ENCODE results near the gene PCSK7. TPM values are rescaled to one million over a fixed set of nuclear protein-coding genes. Genes with fewer than 3 reads are reported as not detected.
"Not testable (repeated sequence)": the region's sequence is repeated elsewhere in the genome, so short reads cannot be mapped to it uniquely, and the experiment has no call there.

The PCSK7 gene
- total RNA-seq, 6 donors from 2014 or later = 45.0 to 138 (median 63.8) TPM

GRCh38 chr11:117186431-117186761 lies 45.5 kb downstream of the PCSK7 start:
- Histone ChIP-seq H3K36me3 (peaks cover 0 to 76% (median 54%) of the 10 kb centered on the region in 4 donors), H3K4me1 (peaks cover 0 to 25% (median 8%) of the 10 kb centered on the region in 4 donors), H3K27ac (peak overlapping the region in 3 of 4 donors; percentile 32 to 72 (median 58)), H3K9me3 (no peaks in the 10 kb centered on the region), H3K4me3 (peak overlapping the region in 1 of 4 donors; percentile 16), H3K27me3 (no peaks in the 10 kb centered on the region)
- ATAC-seq (ENCODE audit: low FRiP score in 2 of 2) = no peak
- WGBS, 2 donors = 94 to 99% methylated on average over 4 of the region's 4 CpGs
- no peak for DNase-seq
- TF ChIP-seq, protein P1, sequence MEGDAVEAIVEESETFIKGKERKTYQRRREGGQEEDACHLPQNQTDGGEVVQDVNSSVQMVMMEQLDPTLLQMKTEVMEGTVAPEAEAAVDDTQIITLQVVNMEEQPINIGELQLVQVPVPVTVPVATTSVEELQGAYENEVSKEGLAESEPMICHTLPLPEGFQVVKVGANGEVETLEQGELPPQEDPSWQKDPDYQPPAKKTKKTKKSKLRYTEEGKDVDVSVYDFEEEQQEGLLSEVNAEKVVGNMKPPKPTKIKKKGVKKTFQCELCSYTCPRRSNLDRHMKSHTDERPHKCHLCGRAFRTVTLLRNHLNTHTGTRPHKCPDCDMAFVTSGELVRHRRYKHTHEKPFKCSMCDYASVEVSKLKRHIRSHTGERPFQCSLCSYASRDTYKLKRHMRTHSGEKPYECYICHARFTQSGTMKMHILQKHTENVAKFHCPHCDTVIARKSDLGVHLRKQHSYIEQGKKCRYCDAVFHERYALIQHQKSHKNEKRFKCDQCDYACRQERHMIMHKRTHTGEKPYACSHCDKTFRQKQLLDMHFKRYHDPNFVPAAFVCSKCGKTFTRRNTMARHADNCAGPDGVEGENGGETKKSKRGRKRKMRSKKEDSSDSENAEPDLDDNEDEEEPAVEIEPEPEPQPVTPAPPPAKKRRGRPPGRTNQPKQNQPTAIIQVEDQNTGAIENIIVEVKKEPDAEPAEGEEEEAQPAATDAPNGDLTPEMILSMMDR (IDR thresholded peaks at IDR 0.05) = no peak
- TF ChIP-seq POLR2A (IDR thresholded peaks at IDR 0.05) (no peak), POLR2AphosphoS5 (IDR thresholded peaks at IDR 0.05) (no peak), EP300 (IDR thresholded peaks at IDR 0.05) (no peak)

- DNase-seq = peak in 1 of 2 donors; percentile 19
- H3K4me3 ChIP-seq = peak overlapping the region in 1 of 4 donors; percentile 16
- peak in 1 of 2 donors; percentile 27 for ATAC-seq (ENCODE audit: low FRiP score in 2 of 2)
- peaks cover 0 to 71% (median 53%) of the 10 kb centered on the region in 4 donors for H3K36me3 ChIP-seq
- 67 to 79% methylated on average over 5 of the region's 5 CpGs for WGBS, 2 donors
- H3K27me3 ChIP-seq = no peaks in the 10 kb centered on the region
- peaks cover 2 to 30% (median 12%) of the 10 kb centered on the region in 4 donors for H3K4me1 ChIP-seq
- H3K27ac ChIP-seq = peak overlapping the region in 3 of 4 donors; percentile 32 to 72 (median 58)
- no peak for TF ChIP-seq POLR2AphosphoS5 (IDR thresholded peaks at IDR 0.05)
- TF ChIP-seq, protein P1 (IDR thresholded peaks at IDR 0.05) = no peak
- no peak for TF ChIP-seq EP300 (IDR thresholded peaks at IDR 0.05)
- TF ChIP-seq POLR2A (IDR thresholded peaks at IDR 0.05) = no peak
- no peaks in the 10 kb centered on the region for H3K9me3 ChIP-seq
Measured at GRCh38 chr11:117185736-117186430, 46.0 kb downstream of the PCSK7 start.

GRCh38 chr11:117183724-117184349 lies 48.0 kb downstream of the PCSK7 start:
- H3K36me3 ChIP-seq = peaks cover 0 to 50% (median 34%) of the 10 kb centered on the region in 4 donors

DNA sequence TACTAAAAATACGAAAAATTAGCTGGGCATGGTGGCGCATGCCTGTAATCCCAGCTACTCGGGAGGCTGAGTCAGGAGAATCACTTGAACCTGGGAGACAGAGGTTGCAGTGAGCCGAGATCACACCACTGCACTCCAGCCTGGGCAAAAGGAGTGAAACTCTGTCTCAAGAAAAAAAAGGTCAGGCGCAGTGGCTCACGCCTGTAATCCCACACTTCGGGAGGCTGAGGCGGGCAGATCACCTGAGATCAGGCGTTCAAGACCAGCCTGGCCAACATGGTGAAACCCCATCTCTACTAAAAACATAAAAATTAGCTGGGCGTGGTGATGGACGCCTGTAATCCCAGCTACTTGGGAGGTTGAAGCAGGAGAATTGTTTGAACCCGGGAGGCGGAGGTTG lies 48.7 kb downstream of the PCSK7 start:
- not testable (repeated sequence) for H3K9me3 ChIP-seq; H3K4me3 ChIP-seq; H3K27me3 ChIP-seq; H3K27ac ChIP-seq; ATAC-seq (ENCODE audit: low FRiP score in 2 of 2)
- 88 to 93% methylated on average over 13 of the region's 13 CpGs for WGBS, 2 donors
- Histone ChIP-seq H3K4me1 (peaks cover 12 to 34% (median 29%) of the 10 kb centered on the region in 4 donors), H3K36me3 (peaks cover 0 to 44% (median 27%) of the 10 kb centered on the region in 4 donors)
- peak in 1 of 2 donors; percentile 7 for DNase-seq

More at GRCh38 chr11:117183724-117184349, 48.0 kb downstream of the PCSK7 start:
- Histone ChIP-seq H3K27me3 (no peaks in the 10 kb centered on the region), H3K27ac (no peak overlapping the region), H3K4me1 (peaks cover 10 to 32% (median 26%) of the 10 kb centered on the region in 4 donors), H3K9me3 (no peaks in the 10 kb centered on the region), H3K4me3 (no peak overlapping the region)
- peak in 1 of 2 donors; percentile 39 for ATAC-seq (ENCODE audit: low FRiP score in 2 of 2)
- 78 to 86% methylated on average over 9 to 11 of the region's 11 CpGs for WGBS, 2 donors
- TF ChIP-seq POLR2AphosphoS5 (IDR thresholded peaks at IDR 0.05) (peak in 1 of 2 donors; percentile 13), EP300 (IDR thresholded peaks at IDR 0.05) (no peak), POLR2A (IDR thresholded peaks at IDR 0.05) (no peak)
- peak in 1 of 2 donors; percentile 71 for DNase-seq

- Histone ChIP-seq H3K27ac (no peak overlapping the region), H3K9me3 (no peaks in the 10 kb centered on the region), H3K4me3 (no peak overlapping the region), H3K4me1 (peaks cover 19 to 38% (median 35%) of the 10 kb centered on the region in 4 donors), H3K36me3 (peaks cover 0 to 38% (median 22%) of the 10 kb centered on the region in 4 donors), H3K27me3 (no peaks in the 10 kb centered on the region)
- ATAC-seq (ENCODE audit: low FRiP score in 2 of 2) (no peak), DNase-seq (peak in 1 of 2 donors; percentile 6)
- TF ChIP-seq, protein P1 (IDR thresholded peaks at IDR 0.05) = no peak
- TF ChIP-seq POLR2A (IDR thresholded peaks at IDR 0.05) (no peak), EP300 (IDR thresholded peaks at IDR 0.05) (no peak), POLR2AphosphoS5 (IDR thresholded peaks at IDR 0.05) (no peak)
- 90 to 98% methylated on average over 9 to 10 of the region's 10 CpGs for WGBS, 2 donors
Measured at GRCh38 chr11:117182551-117182935, 49.3 kb downstream of the PCSK7 start.
